Astrocyte of the spinal cord (primary cell): ENCODE data around the gene MKKS.

Source experiments
- DNase-seq: peaks from one replicate; pipeline ENCODE4 v3.0.0; 2011; ENCODE audit warnings: low read depth, low spot score
- H3K4me3 ChIP-seq: 2 replicates; pipeline ENCODE4 v1.5.1; 2011; ENCODE audit warnings: low read depth, mild to moderate bottlenecking, low read length, moderate library complexity
- CTCF ChIP-seq: IDR thresholded peaks from 2 replicates; pipeline ENCODE4 v1.5.1; 2012; ENCODE audit warnings: low read depth, mild to moderate bottlenecking, low read length, inconsistent platforms
- in situ Hi-C: cut with HindIII; loops from 2 replicates; pipeline ENCODE4 v1.10.0; 2017; ENCODE audit warnings: low sequenced_read_pairs

MKKS gene

GRCh38 chr20:10475225-10475624 is 41.2 kb upstream of the MKKS start:
- in situ Hi-C loops, result no loop called here
- no peak for TF ChIP-seq CTCF
- DNase-seq, result no peak
- no peak overlapping the region for H3K4me3 ChIP-seq

- in situ Hi-C loops, result no loop called here
- H3K4me3 ChIP-seq, result no peak overlapping the region
- no peak for DNase-seq
- TF ChIP-seq CTCF, result no peak
Observed at GRCh38 chr20:10474606-10475184, 40.7 kb upstream of the MKKS start.

GRCh38 chr20:10472871-10473270 is 38.8 kb upstream of the MKKS start:
- in situ Hi-C loops, result no loop called here
- no peak overlapping the region for H3K4me3 ChIP-seq
- no peak for DNase-seq
- TF ChIP-seq CTCF, result no peak

GRCh38 chr20:10470276-10470675 is 36.3 kb upstream of the MKKS start:
- in situ Hi-C loops, result no loop called here
- H3K4me3 ChIP-seq, result no peak overlapping the region
- no peak for DNase-seq
- no peak for TF ChIP-seq CTCF

GRCh38 chr20:10469599-10469998 is 35.6 kb upstream of the MKKS start:
- DNase-seq, result peak; percentile 93
- H3K4me3 ChIP-seq, result no peak overlapping the region
- TF ChIP-seq CTCF, result peak; percentile 68
- in situ Hi-C loops, result no loop called here

- DNase-seq, result no peak
- in situ Hi-C loops, result no loop called here
- no peak for TF ChIP-seq CTCF
- no peak overlapping the region for H3K4me3 ChIP-seq
Observed at GRCh38 chr20:10469056-10469455, 35.0 kb upstream of the MKKS start.

GRCh38 chr20:10468340-10468845 is 34.4 kb upstream of the MKKS start:
- H3K4me3 ChIP-seq, result no peak overlapping the region
- no peak for TF ChIP-seq CTCF
- no peak for DNase-seq
- in situ Hi-C loops, result no loop called here
